Measurements from ENCODE around the gene XXYLT1. TPM values are rescaled to one million over a fixed set of nuclear protein-coding genes. Genes with fewer than 3 reads are reported as not detected.

XXYLT1 gene
- total RNA-seq, 1 donor from 2014 or later: 13.6 TPM

- Histone ChIP-seq H3K4me3 (ENCODE audit: low read length in 3 of 3) (no peak overlapping the region), H3K27ac (ENCODE audit: low read depth, low read length) (no peak overlapping the region), H3K36me3 (ENCODE audit: control insufficient read depth in 3 of 3, insufficient read depth in 3 of 3, low read length in 3 of 3) (no peaks in the 10 kb centered on the region), H3K9ac (ENCODE audit: low read depth in 1 of 3, low read length in 3 of 3) (no peak overlapping the region), H3K27me3 (ENCODE audit: control insufficient read depth in 3 of 3, insufficient read depth in 3 of 3, low read length in 3 of 3) (peaks cover 0 to 8% (median 0%) of the 10 kb centered on the region in 3 donors), H3K4me1 (ENCODE audit: control insufficient read depth in 3 of 3, insufficient read depth in 3 of 3, low read length in 3 of 3) (peaks cover 22 to 46% (median 35%) of the 10 kb centered on the region in 3 donors), H3K9me3 (ENCODE audit: control insufficient read depth in 3 of 3, low read length in 3 of 3) (no peaks in the 10 kb centered on the region)
Observed at GRCh38 chr3:195061756-195062655, 209.0 kb downstream of the XXYLT1 start.

GRCh38 chr3:195060531-195061291, 210.2 kb downstream of the XXYLT1 start:
- Histone ChIP-seq H3K36me3 (ENCODE audit: control insufficient read depth in 3 of 3, insufficient read depth in 3 of 3, low read length in 3 of 3) (no peaks in the 10 kb centered on the region), H3K9ac (ENCODE audit: low read depth in 1 of 3, low read length in 3 of 3) (peak overlapping the region in 1 of 3 donors; percentile 20), H3K27ac (ENCODE audit: low read depth, low read length) (no peak overlapping the region), H3K27me3 (ENCODE audit: control insufficient read depth in 3 of 3, insufficient read depth in 3 of 3, low read length in 3 of 3) (peaks cover 0 to 8% (median 0%) of the 10 kb centered on the region in 3 donors), H3K9me3 (ENCODE audit: control insufficient read depth in 3 of 3, low read length in 3 of 3) (no peaks in the 10 kb centered on the region), H3K4me3 (ENCODE audit: low read length in 3 of 3) (no peak overlapping the region), H3K4me1 (ENCODE audit: control insufficient read depth in 3 of 3, insufficient read depth in 3 of 3, low read length in 3 of 3) (peaks cover 22 to 46% (median 35%) of the 10 kb centered on the region in 3 donors)

GRCh38 chr3:195060217-195060481, 210.8 kb downstream of the XXYLT1 start:
- peaks cover 0 to 8% (median 0%) of the 10 kb centered on the region in 3 donors for H3K27me3 ChIP-seq (ENCODE audit: control insufficient read depth in 3 of 3, insufficient read depth in 3 of 3, low read length in 3 of 3)
- no peak overlapping the region for H3K9ac ChIP-seq (ENCODE audit: low read depth in 1 of 3, low read length in 3 of 3)
- H3K9me3 ChIP-seq (ENCODE audit: control insufficient read depth in 3 of 3, low read length in 3 of 3): no peaks in the 10 kb centered on the region
- no peak overlapping the region for H3K27ac ChIP-seq (ENCODE audit: low read depth, low read length)
- H3K4me1 ChIP-seq (ENCODE audit: control insufficient read depth in 3 of 3, insufficient read depth in 3 of 3, low read length in 3 of 3): peaks cover 22 to 45% (median 35%) of the 10 kb centered on the region in 3 donors
- H3K4me3 ChIP-seq (ENCODE audit: low read length in 3 of 3): no peak overlapping the region
- H3K36me3 ChIP-seq (ENCODE audit: control insufficient read depth in 3 of 3, insufficient read depth in 3 of 3, low read length in 3 of 3): no peaks in the 10 kb centered on the region

- no peaks in the 10 kb centered on the region for H3K9me3 ChIP-seq (ENCODE audit: control insufficient read depth in 3 of 3, low read length in 3 of 3)
- H3K36me3 ChIP-seq (ENCODE audit: control insufficient read depth in 3 of 3, insufficient read depth in 3 of 3, low read length in 3 of 3): no peaks in the 10 kb centered on the region
- H3K27me3 ChIP-seq (ENCODE audit: control insufficient read depth in 3 of 3, insufficient read depth in 3 of 3, low read length in 3 of 3): peaks cover 0 to 8% (median 0%) of the 10 kb centered on the region in 3 donors
- H3K27ac ChIP-seq (ENCODE audit: low read depth, low read length): no peak overlapping the region
- H3K4me1 ChIP-seq (ENCODE audit: control insufficient read depth in 3 of 3, insufficient read depth in 3 of 3, low read length in 3 of 3): peaks cover 20 to 40% (median 30%) of the 10 kb centered on the region in 3 donors
- H3K4me3 ChIP-seq (ENCODE audit: low read length in 3 of 3): no peak overlapping the region
- no peak overlapping the region for H3K9ac ChIP-seq (ENCODE audit: low read depth in 1 of 3, low read length in 3 of 3)
Observed at GRCh38 chr3:195059471-195060216, 211.3 kb downstream of the XXYLT1 start.

GRCh38 chr3:195059006-195059350, 212.0 kb downstream of the XXYLT1 start:
- H3K9me3 ChIP-seq (ENCODE audit: control insufficient read depth in 3 of 3, low read length in 3 of 3): no peaks in the 10 kb centered on the region
- H3K27me3 ChIP-seq (ENCODE audit: control insufficient read depth in 3 of 3, insufficient read depth in 3 of 3, low read length in 3 of 3): peaks cover 0 to 8% (median 0%) of the 10 kb centered on the region in 3 donors
- H3K4me1 ChIP-seq (ENCODE audit: control insufficient read depth in 3 of 3, insufficient read depth in 3 of 3, low read length in 3 of 3): peaks cover 13 to 33% (median 23%) of the 10 kb centered on the region in 3 donors
- no peaks in the 10 kb centered on the region for H3K36me3 ChIP-seq (ENCODE audit: control insufficient read depth in 3 of 3, insufficient read depth in 3 of 3, low read length in 3 of 3)
- no peak overlapping the region for H3K27ac ChIP-seq (ENCODE audit: low read depth, low read length)
- no peak overlapping the region for H3K4me3 ChIP-seq (ENCODE audit: low read length in 3 of 3)
- no peak overlapping the region for H3K9ac ChIP-seq (ENCODE audit: low read depth in 1 of 3, low read length in 3 of 3)

GRCh38 chr3:195058336-195059005, 212.5 kb downstream of the XXYLT1 start:
- Histone ChIP-seq H3K4me1 (ENCODE audit: control insufficient read depth in 3 of 3, insufficient read depth in 3 of 3, low read length in 3 of 3) (peaks cover 8 to 28% (median 18%) of the 10 kb centered on the region in 3 donors), H3K27ac (ENCODE audit: low read depth, low read length) (no peak overlapping the region), H3K9ac (ENCODE audit: low read depth in 1 of 3, low read length in 3 of 3) (no peak overlapping the region), H3K4me3 (ENCODE audit: low read length in 3 of 3) (no peak overlapping the region), H3K36me3 (ENCODE audit: control insufficient read depth in 3 of 3, insufficient read depth in 3 of 3, low read length in 3 of 3) (no peaks in the 10 kb centered on the region), H3K27me3 (ENCODE audit: control insufficient read depth in 3 of 3, insufficient read depth in 3 of 3, low read length in 3 of 3) (peaks cover 0 to 8% (median 0%) of the 10 kb centered on the region in 3 donors), H3K9me3 (ENCODE audit: control insufficient read depth in 3 of 3, low read length in 3 of 3) (no peaks in the 10 kb centered on the region)

GRCh38 chr3:195057716-195058115, 213.2 kb downstream of the XXYLT1 start:
- H3K27me3 ChIP-seq (ENCODE audit: control insufficient read depth in 3 of 3, insufficient read depth in 3 of 3, low read length in 3 of 3): peaks cover 0 to 8% (median 0%) of the 10 kb centered on the region in 3 donors
- H3K4me3 ChIP-seq (ENCODE audit: low read length in 3 of 3): no peak overlapping the region
- no peaks in the 10 kb centered on the region for H3K36me3 ChIP-seq (ENCODE audit: control insufficient read depth in 3 of 3, insufficient read depth in 3 of 3, low read length in 3 of 3)
- H3K4me1 ChIP-seq (ENCODE audit: control insufficient read depth in 3 of 3, insufficient read depth in 3 of 3, low read length in 3 of 3): peaks cover 3 to 21% (median 13%) of the 10 kb centered on the region in 3 donors
- H3K9me3 ChIP-seq (ENCODE audit: control insufficient read depth in 3 of 3, low read length in 3 of 3): no peaks in the 10 kb centered on the region
- no peak overlapping the region for H3K9ac ChIP-seq (ENCODE audit: low read depth in 1 of 3, low read length in 3 of 3)
- H3K27ac ChIP-seq (ENCODE audit: low read depth, low read length): no peak overlapping the region

GRCh38 chr3:195056506-195056905, 214.5 kb downstream of the XXYLT1 start:
- H3K27ac ChIP-seq (ENCODE audit: low read depth, low read length): no peak overlapping the region
- peaks cover 3 to 16% (median 11%) of the 10 kb centered on the region in 3 donors for H3K4me1 ChIP-seq (ENCODE audit: control insufficient read depth in 3 of 3, insufficient read depth in 3 of 3, low read length in 3 of 3)
- no peaks in the 10 kb centered on the region for H3K36me3 ChIP-seq (ENCODE audit: control insufficient read depth in 3 of 3, insufficient read depth in 3 of 3, low read length in 3 of 3)

GRCh38 chr3:195054311-195054710, 216.6 kb downstream of the XXYLT1 start:
- Histone ChIP-seq H3K27me3 (ENCODE audit: control insufficient read depth in 3 of 3, insufficient read depth in 3 of 3, low read length in 3 of 3) (peaks cover 0 to 3% (median 0%) of the 10 kb centered on the region in 3 donors), H3K36me3 (ENCODE audit: control insufficient read depth in 3 of 3, insufficient read depth in 3 of 3, low read length in 3 of 3) (no peaks in the 10 kb centered on the region), H3K4me3 (ENCODE audit: low read length in 3 of 3) (no peak overlapping the region), H3K9ac (ENCODE audit: low read depth in 1 of 3, low read length in 3 of 3) (no peak overlapping the region), H3K27ac (ENCODE audit: low read depth, low read length) (no peak overlapping the region), H3K9me3 (ENCODE audit: control insufficient read depth in 3 of 3, low read length in 3 of 3) (no peaks in the 10 kb centered on the region), H3K4me1 (ENCODE audit: control insufficient read depth in 3 of 3, insufficient read depth in 3 of 3, low read length in 3 of 3) (peaks cover 0 to 6% (median 6%) of the 10 kb centered on the region in 3 donors)

More at GRCh38 chr3:195056506-195056905, 214.5 kb downstream of the XXYLT1 start:
- Histone ChIP-seq H3K4me3 (ENCODE audit: low read length in 3 of 3) (no peak overlapping the region), H3K27me3 (ENCODE audit: control insufficient read depth in 3 of 3, insufficient read depth in 3 of 3, low read length in 3 of 3) (peaks cover 0 to 8% (median 0%) of the 10 kb centered on the region in 3 donors), H3K9me3 (ENCODE audit: control insufficient read depth in 3 of 3, low read length in 3 of 3) (no peaks in the 10 kb centered on the region), H3K9ac (ENCODE audit: low read depth in 1 of 3, low read length in 3 of 3) (no peak overlapping the region)

Data from skeletal muscle tissue (tissue), 4 donors.